ENCODE results near the gene OAS1.
"Not testable (repeated sequence)": the region's sequence is repeated elsewhere in the genome, so short reads cannot be mapped to it uniquely, and the experiment has no call there.

The OAS1 gene

GRCh38 chr12:112916270-112916669 lies 9.5 kb downstream of the OAS1 start:
- ChIA-PET POLR2A (no interaction called here), CTCF (no interaction called here)
- TF ChIP-seq, protein P1, sequence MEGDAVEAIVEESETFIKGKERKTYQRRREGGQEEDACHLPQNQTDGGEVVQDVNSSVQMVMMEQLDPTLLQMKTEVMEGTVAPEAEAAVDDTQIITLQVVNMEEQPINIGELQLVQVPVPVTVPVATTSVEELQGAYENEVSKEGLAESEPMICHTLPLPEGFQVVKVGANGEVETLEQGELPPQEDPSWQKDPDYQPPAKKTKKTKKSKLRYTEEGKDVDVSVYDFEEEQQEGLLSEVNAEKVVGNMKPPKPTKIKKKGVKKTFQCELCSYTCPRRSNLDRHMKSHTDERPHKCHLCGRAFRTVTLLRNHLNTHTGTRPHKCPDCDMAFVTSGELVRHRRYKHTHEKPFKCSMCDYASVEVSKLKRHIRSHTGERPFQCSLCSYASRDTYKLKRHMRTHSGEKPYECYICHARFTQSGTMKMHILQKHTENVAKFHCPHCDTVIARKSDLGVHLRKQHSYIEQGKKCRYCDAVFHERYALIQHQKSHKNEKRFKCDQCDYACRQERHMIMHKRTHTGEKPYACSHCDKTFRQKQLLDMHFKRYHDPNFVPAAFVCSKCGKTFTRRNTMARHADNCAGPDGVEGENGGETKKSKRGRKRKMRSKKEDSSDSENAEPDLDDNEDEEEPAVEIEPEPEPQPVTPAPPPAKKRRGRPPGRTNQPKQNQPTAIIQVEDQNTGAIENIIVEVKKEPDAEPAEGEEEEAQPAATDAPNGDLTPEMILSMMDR (IDR thresholded peaks at IDR 0.05; ENCODE audit: insufficient read depth, low read length, missing control alignments), result no peak
- H3K4me3 ChIP-seq (ENCODE audit: low read depth, low read length), result no peak overlapping the region
- DNase-seq (ENCODE audit: low read depth, low spot score), result no peak

DNA sequence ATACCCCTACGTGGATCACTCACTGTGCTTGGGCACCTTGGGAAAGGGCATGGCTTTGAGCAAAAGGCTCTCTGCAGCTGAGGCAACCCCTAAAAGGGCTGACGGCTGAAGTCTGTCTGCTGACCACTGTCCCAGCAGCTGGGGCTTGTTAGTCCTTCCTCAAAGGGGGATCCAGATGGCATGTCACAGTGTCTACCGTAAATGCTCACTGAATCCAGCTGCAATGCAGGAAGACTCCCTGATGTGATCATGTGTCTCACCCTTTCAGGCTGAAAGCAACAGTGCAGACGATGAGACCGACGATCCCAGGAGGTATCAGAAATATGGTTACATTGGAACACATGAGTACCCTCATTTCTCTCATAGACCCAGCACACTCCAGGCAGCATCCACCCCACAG lies 12.4 kb downstream of the OAS1 start:
- ChIA-PET POLR2A (no interaction called here), CTCF (no interaction called here)
- TF ChIP-seq, protein P1 (IDR thresholded peaks at IDR 0.05; ENCODE audit: insufficient read depth, low read length, missing control alignments), result no peak
- no peak overlapping the region for H3K4me3 ChIP-seq (ENCODE audit: low read depth, low read length)
- no peak for DNase-seq (ENCODE audit: low read depth, low spot score)

DNA sequence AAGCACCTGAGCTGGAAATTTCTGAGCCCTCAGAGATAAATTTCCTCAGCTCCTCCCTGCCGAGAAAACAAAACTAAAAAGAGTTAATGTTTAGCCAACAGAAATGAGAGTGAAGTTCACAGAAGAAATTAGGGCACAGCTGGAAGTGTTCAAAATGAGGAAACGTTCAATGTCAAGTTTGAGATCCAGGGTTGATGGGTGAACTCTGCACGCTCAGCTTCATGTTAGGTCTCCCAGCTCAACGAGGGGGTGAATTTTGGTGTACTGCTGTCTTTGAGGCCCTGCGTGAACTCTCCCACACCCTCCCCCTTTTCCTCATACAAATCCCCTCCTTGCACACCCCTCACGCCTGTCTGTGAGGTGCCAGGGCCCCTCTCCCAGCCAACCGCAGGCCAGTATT lies 18.2 kb downstream of the OAS1 start:
- CTCF ChIA-PET, result no interaction called here
- POLR2A ChIA-PET, result no interaction called here
- TF ChIP-seq, protein P1 (IDR thresholded peaks at IDR 0.05; ENCODE audit: insufficient read depth, low read length, missing control alignments), result no peak
- no peak for DNase-seq (ENCODE audit: low read depth, low spot score)
- H3K4me3 ChIP-seq (ENCODE audit: low read depth, low read length), result no peak overlapping the region

- H3K4me3 ChIP-seq (ENCODE audit: low read depth, low read length); CTCF ChIA-PET; POLR2A ChIA-PET; DNase-seq (ENCODE audit: low read depth, low spot score): not testable (repeated sequence)
These were observed 19.8 kb downstream of the OAS1 start for GRCh38 chr12:112926416-112927033.

- TF ChIP-seq, protein P1 (IDR thresholded peaks at IDR 0.05; ENCODE audit: insufficient read depth, low read length, missing control alignments), result no peak
- H3K4me3 ChIP-seq (ENCODE audit: low read depth, low read length), result no peak overlapping the region
- no peak for DNase-seq (ENCODE audit: low read depth, low spot score)
- CTCF ChIA-PET, result no interaction called here
- POLR2A ChIA-PET, result no interaction called here
These were observed 20.7 kb downstream of the OAS1 start for GRCh38 chr12:112927475-112927874.

- H3K4me3 ChIP-seq (ENCODE audit: low read depth, low read length), result no peak overlapping the region
- TF ChIP-seq, protein P1 (IDR thresholded peaks at IDR 0.05; ENCODE audit: insufficient read depth, low read length, missing control alignments), result no peak
- CTCF ChIA-PET, result no interaction called here
- POLR2A ChIA-PET, result no interaction called here
- DNase-seq (ENCODE audit: low read depth, low spot score), result no peak
These were observed 21.2 kb downstream of the OAS1 start for GRCh38 chr12:112927925-112928324.

DNA sequence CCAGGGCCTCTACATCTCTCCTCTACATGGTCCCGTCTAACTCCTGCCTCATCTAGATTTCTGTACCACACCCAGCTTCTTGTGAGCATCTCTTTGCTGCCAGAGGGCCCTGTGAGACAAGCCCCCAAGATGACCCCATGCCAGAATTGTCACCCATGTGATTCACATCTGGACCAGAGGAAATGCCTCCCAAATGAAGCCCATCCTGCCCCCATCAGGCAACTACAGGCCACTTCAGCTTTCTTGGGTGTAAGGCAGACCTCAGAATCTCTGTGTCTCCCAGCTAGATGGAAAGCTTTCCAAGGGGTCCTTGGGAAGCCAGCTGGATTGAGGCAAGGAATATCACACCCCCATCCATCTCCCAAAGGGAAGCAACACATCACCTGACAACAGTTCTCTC lies 22.2 kb downstream of the OAS1 start:
- POLR2A ChIA-PET, result no interaction called here
- TF ChIP-seq, protein P1 (IDR thresholded peaks at IDR 0.05; ENCODE audit: insufficient read depth, low read length, missing control alignments), result no peak
- no peak for DNase-seq (ENCODE audit: low read depth, low spot score)
- H3K4me3 ChIP-seq (ENCODE audit: low read depth, low read length), result no peak overlapping the region
- CTCF ChIA-PET, result no interaction called here

Measured in AG04449 (cell line).